T-cell (primary cell): ENCODE measurements around the gene PRKACA. TPM values are rescaled to one million over a fixed set of nuclear protein-coding genes. Genes with fewer than 3 reads are reported as not detected.
A peak's percentile ranks its signal among the peaks of the same experiment; 100 is the strongest.

Experiments
- ATAC-seq, 4 experiments: fragments of 200-7000 bp in 3 of 4; fragments of 150-1000 bp in 1 of 4; cut with Tn5 transposase; replicated peaks in 1 of 4; 1 replicate in 3 of 4; 2 replicates in 1 of 4; pipeline ENCODE4 v1.10.0; 2021; ENCODE audit warnings: moderate library complexity in 3 of 4, mild to moderate bottlenecking in 2 of 4, moderate number of reproducible peaks in 1 of 4
- CTCF ChIA-PET, 2 donors: fragments of 300-600 bp; sonication (Branson Sonifier 250); formaldehyde crosslinking; loops; one replicate each; lab custom pipeline; 2022; ENCODE audit warnings: antibody characterized with exemption in 2 of 2; lab: Charles Lee
- POLR2A ChIA-PET, 2 donors: fragments of 300-600 bp; sonication (Branson Sonifier 250); formaldehyde crosslinking; loops; one replicate each; lab custom pipeline; 2022; ENCODE audit warnings: antibody characterized with exemption in 2 of 2; lab: Charles Lee
- DNase-seq, 35 experiments: peaks; one replicate each; pipeline versions ENCODE4 v3.0.0 to v3.0.0-alpha.2; 2013 to 2023
- H3K27ac ChIP-seq: one replicate; pipeline ENCODE4 v1.5.1; 2013; ENCODE audit warnings: low read length
- H3K27me3 ChIP-seq, 2 experiments: replicated peaks in 1 of 2; 1 replicate in 1 of 2; 2 replicates in 1 of 2; pipeline versions ENCODE4 v1.6.1 to v1.7.0; 2013; ENCODE audit warnings: low read length in 1 of 2, mixed read lengths in 1 of 2; ENCODE audit not compliant: control insufficient read depth in 2 of 2, insufficient read depth in 2 of 2; ENCODE audit errors: extremely low read depth in 1 of 2
- H3K36me3 ChIP-seq, 2 donors: 1 replicate in 1 of 2; 2 replicates in 1 of 2; pipeline versions ENCODE4 v1.6.1 to v1.7.0; 2013; ENCODE audit warnings: low read length in 1 of 2; ENCODE audit not compliant: control insufficient read depth in 2 of 2, insufficient read depth in 1 of 2; ENCODE audit errors: extremely low read depth in 1 of 2
- H3K4me1 ChIP-seq, 2 experiments: 1 replicate in 1 of 2; 2 replicates in 1 of 2; pipeline versions ENCODE4 v1.6.1 to v1.7.0; 2013; ENCODE audit warnings: low read length in 2 of 2, mixed read lengths in 1 of 2; ENCODE audit not compliant: insufficient read depth in 2 of 2, control insufficient read depth in 1 of 2; ENCODE audit errors: extremely low read depth in 1 of 2
- H3K4me3 ChIP-seq, 2 donors: 1 replicate in 1 of 2; 2 replicates in 1 of 2; pipeline versions ENCODE4 v1.5.1 to v1.7.0; 2013; ENCODE audit warnings: mild to moderate bottlenecking in 2 of 2, low read length in 1 of 2, moderate library complexity in 1 of 2; ENCODE audit not compliant: control insufficient read depth in 1 of 2; ENCODE audit errors: extremely low read depth in 1 of 2
- H3K9me3 ChIP-seq: 2 replicates; pipeline ENCODE4 v1.7.0; 2013
- H3K27ac Mint-ChIP-seq, 2 donors: one replicate each; pipeline ENCODE4 v1.8.0; 2020 to 2021; ENCODE audit warnings: mild to moderate bottlenecking in 2 of 2, mixed read lengths in 2 of 2
- H3K27me3 Mint-ChIP-seq, 2 donors: one replicate each; pipeline ENCODE4 v1.8.0; 2021 to 2022; ENCODE audit warnings: mixed read lengths in 2 of 2
- H3K36me3 Mint-ChIP-seq: one replicate; pipeline ENCODE4 v1.8.0; 2021; ENCODE audit warnings: mixed read lengths
- H3K4me1 Mint-ChIP-seq, 3 donors: one replicate each; pipeline ENCODE4 v1.8.0; 2020 to 2022; ENCODE audit warnings: mixed read lengths in 3 of 3, mild to moderate bottlenecking in 1 of 3
- H3K4me3 Mint-ChIP-seq, 3 donors: one replicate each; pipeline ENCODE4 v1.8.0; 2020 to 2022; ENCODE audit warnings: mild to moderate bottlenecking in 3 of 3, mixed read lengths in 3 of 3, moderate library complexity in 3 of 3
- H3K9me3 Mint-ChIP-seq, 3 donors: one replicate each; pipeline ENCODE4 v1.8.0; 2020 to 2022; ENCODE audit warnings: mixed read lengths in 3 of 3
- WGBS: methylation state at CpG from one replicate; pipeline ENCODE4 v1.1.5; 2013; ENCODE audit warnings: missing lambda C conversion rate; ENCODE audit not compliant: insufficient coverage; 5-methylcytosine and 5-hydroxymethylcytosine counted together
- total RNA-seq, 35 experiments: library from RNA in 6 of 35; stranded (reverse) in 6 of 35; fragments of 120-200 nt in 1 of 35; gene quantifications; one replicate each; pipeline versions ENCODE4 v1.2.1 to v1.2.4 and lab custom pipeline; 2013 to 2026

The PRKACA gene
- total RNA-seq, 5 donors from 2014 or later (not counting 1 experiment from before 2014, with no cell fraction given): 43.0 to 53.5 (median 48.9) TPM

- Mint-ChIP-seq H3K27me3 (no peaks in the 10 kb centered on the region), H3K4me1 (peaks cover 42 to 50% (median 50%) of the 10 kb centered on the region in 3 donors), H3K36me3 (no peaks in the 10 kb centered on the region), H3K9me3 (no peaks in the 10 kb centered on the region), H3K27ac (peak overlapping the region in 1 of 2 donors; percentile 34), H3K4me3 (peak overlapping the region in 1 of 3 donors; percentile 13)
- no peaks in the 10 kb centered on the region for H3K27me3 ChIP-seq
- no peak for DNase-seq
- ChIA-PET POLR2A (no interaction called here), CTCF (interaction anchor here in 1 of 2 donors (0.6 kb wide), 1 partner anchor 1336 kb away, joined by 8 read pairs; no protein-coding TSS in a partner anchor)
- WGBS: 93% methylated on average over 8 of the region's 12 CpGs
- no peaks in the 10 kb centered on the region for H3K9me3 ChIP-seq
- no peak for ATAC-seq
- no peak overlapping the region for H3K27ac ChIP-seq
- peaks cover 29 to 54% of the 10 kb centered on the region in 2 experiments for H3K4me1 ChIP-seq
- peaks cover 0 to 4% of the 10 kb centered on the region in 2 donors for H3K36me3 ChIP-seq
- H3K4me3 ChIP-seq: no peak overlapping the region
Observed at GRCh38 chr19:14112051-14112808, 5.3 kb downstream of the PRKACA start.

- no CpG with 5 or more reads among the region's 1 CpG for WGBS
- Mint-ChIP-seq H3K9me3 (no peaks in the 10 kb centered on the region), H3K4me3 (no peak overlapping the region), H3K27me3 (no peaks in the 10 kb centered on the region), H3K36me3 (no peaks in the 10 kb centered on the region), H3K4me1 (peaks cover 35 to 46% (median 44%) of the 10 kb centered on the region in 3 donors), H3K27ac (peak overlapping the region in 1 of 2 donors; percentile 22)
- H3K4me1 ChIP-seq: peaks cover 26 to 46% of the 10 kb centered on the region in 2 experiments
- DNase-seq: no peak
- H3K4me3 ChIP-seq: no peak overlapping the region
- H3K27me3 ChIP-seq: no peaks in the 10 kb centered on the region
- POLR2A ChIA-PET: no interaction called here
- no peak overlapping the region for H3K27ac ChIP-seq
- CTCF ChIA-PET: interaction anchor here in 1 of 2 donors (0.7 kb wide), 1 partner anchor 313 kb away, joined by 4 read pairs; no protein-coding TSS in a partner anchor
- ATAC-seq: no peak
- peaks cover 0 to 8% of the 10 kb centered on the region in 2 donors for H3K36me3 ChIP-seq
- H3K9me3 ChIP-seq: no peaks in the 10 kb centered on the region
Observed at GRCh38 chr19:14111486-14111885, 6.1 kb downstream of the PRKACA start.

- peak overlapping the region in 1 of 2 donors; percentile 64 for H3K27ac Mint-ChIP-seq
- ATAC-seq (no peak), DNase-seq (no peak)
- H3K36me3 Mint-ChIP-seq: peaks cover 3% of the 10 kb centered on the region
- H3K4me1 ChIP-seq: peaks cover 18 to 38% of the 10 kb centered on the region in 2 experiments
- 100% methylated on average over 1 of the region's 2 CpGs for WGBS
- ChIA-PET CTCF (interaction anchor here (0.7 to 0.8 kb wide), 2 partner anchors 19 to 314 kb away, joined by 3 to 4 read pairs; no protein-coding TSS in a partner anchor), POLR2A (interaction anchor here in 1 of 2 donors (0.6 kb wide), 1 partner anchor 217 kb away, joined by 3 read pairs; no protein-coding TSS in a partner anchor)
- H3K36me3 ChIP-seq: peaks cover 2 to 13% of the 10 kb centered on the region in 2 donors
- H3K9me3 Mint-ChIP-seq: no peaks in the 10 kb centered on the region
- no peak overlapping the region for H3K27ac ChIP-seq
- no peaks in the 10 kb centered on the region for H3K9me3 ChIP-seq
- H3K27me3 Mint-ChIP-seq: no peaks in the 10 kb centered on the region
- no peak overlapping the region for H3K4me3 Mint-ChIP-seq
- H3K4me1 Mint-ChIP-seq: peaks cover 27 to 38% (median 36%) of the 10 kb centered on the region in 3 donors
- no peak overlapping the region for H3K4me3 ChIP-seq
- H3K27me3 ChIP-seq: no peaks in the 10 kb centered on the region
Observed at GRCh38 chr19:14110650-14111049, 6.9 kb downstream of the PRKACA start.

GRCh38 chr19:14107581-14108461 lies 9.7 kb downstream of the PRKACA start:
- Mint-ChIP-seq H3K9me3 (no peaks in the 10 kb centered on the region), H3K27me3 (no peaks in the 10 kb centered on the region), H3K4me1 (peaks cover 12 to 15% (median 15%) of the 10 kb centered on the region in 3 donors), H3K27ac (no peak overlapping the region), H3K36me3 (peaks cover 8% of the 10 kb centered on the region), H3K4me3 (no peak overlapping the region)
- POLR2A ChIA-PET: no interaction called here
- DNase-seq (no peak), ATAC-seq (no peak)
- no peaks in the 10 kb centered on the region for H3K9me3 ChIP-seq
- H3K27me3 ChIP-seq: no peaks in the 10 kb centered on the region
- no peak overlapping the region for H3K4me3 ChIP-seq
- H3K27ac ChIP-seq: no peak overlapping the region
- peaks cover 4 to 23% of the 10 kb centered on the region in 2 donors for H3K36me3 ChIP-seq
- CTCF ChIA-PET: no interaction called here
- H3K4me1 ChIP-seq: peaks cover 6 to 15% of the 10 kb centered on the region in 2 experiments
- WGBS: 97% methylated on average over 18 of the region's 23 CpGs

GRCh38 chr19:14106840-14107239 lies 10.7 kb downstream of the PRKACA start:
- ChIA-PET CTCF (no interaction called here), POLR2A (no interaction called here)
- Mint-ChIP-seq H3K9me3 (no peaks in the 10 kb centered on the region), H3K36me3 (peaks cover 8% of the 10 kb centered on the region), H3K27ac (no peak overlapping the region), H3K4me3 (no peak overlapping the region), H3K4me1 (peaks cover 6 to 11% (median 6%) of the 10 kb centered on the region in 3 donors), H3K27me3 (no peaks in the 10 kb centered on the region)
- peaks cover 0 to 5% of the 10 kb centered on the region in 2 experiments for H3K4me1 ChIP-seq
- 95% methylated on average over 13 of the region's 16 CpGs for WGBS
- no peak overlapping the region for H3K4me3 ChIP-seq
- no peak overlapping the region for H3K27ac ChIP-seq
- ATAC-seq (no peak), DNase-seq (no peak)
- H3K9me3 ChIP-seq: no peaks in the 10 kb centered on the region
- peaks cover 9 to 31% of the 10 kb centered on the region in 2 donors for H3K36me3 ChIP-seq
- H3K27me3 ChIP-seq: no peaks in the 10 kb centered on the region

GRCh38 chr19:14105680-14106079 lies 11.9 kb downstream of the PRKACA start:
- CTCF ChIA-PET: interaction anchor here in 1 of 2 donors (1.0 kb wide), 1 partner anchor 132 kb away, joined by 3 read pairs; no protein-coding TSS in a partner anchor
- no peaks in the 10 kb centered on the region for H3K27me3 ChIP-seq
- POLR2A ChIA-PET: no interaction called here

More at GRCh38 chr19:14105680-14106079, 11.9 kb downstream of the PRKACA start:
- Mint-ChIP-seq H3K9me3 (no peaks in the 10 kb centered on the region), H3K4me3 (no peak overlapping the region), H3K4me1 (peaks cover 0 to 2% (median 0%) of the 10 kb centered on the region in 3 donors), H3K27ac (no peak overlapping the region), H3K27me3 (no peaks in the 10 kb centered on the region), H3K36me3 (peaks cover 12% of the 10 kb centered on the region)
- ATAC-seq (no peak), DNase-seq (no peak)
- Histone ChIP-seq H3K4me1 (no peaks in the 10 kb centered on the region), H3K9me3 (no peaks in the 10 kb centered on the region), H3K27ac (no peak overlapping the region), H3K4me3 (no peak overlapping the region), H3K36me3 (peaks cover 14 to 36% of the 10 kb centered on the region in 2 donors)
- WGBS: 100% methylated on average over 5 of the region's 8 CpGs
